ENCODE results near the gene OR52H1. TPM values are rescaled to one million over a fixed set of nuclear protein-coding genes. Genes with fewer than 3 reads are reported as not detected.

Gene OR52H1
- total and polyA plus RNA-seq, 2 of the 8 experiments (the other 6 are each of a cell fraction or from before 2014, with no cell fraction given), result 0.09 TPM; not detected in 1

DNA sequence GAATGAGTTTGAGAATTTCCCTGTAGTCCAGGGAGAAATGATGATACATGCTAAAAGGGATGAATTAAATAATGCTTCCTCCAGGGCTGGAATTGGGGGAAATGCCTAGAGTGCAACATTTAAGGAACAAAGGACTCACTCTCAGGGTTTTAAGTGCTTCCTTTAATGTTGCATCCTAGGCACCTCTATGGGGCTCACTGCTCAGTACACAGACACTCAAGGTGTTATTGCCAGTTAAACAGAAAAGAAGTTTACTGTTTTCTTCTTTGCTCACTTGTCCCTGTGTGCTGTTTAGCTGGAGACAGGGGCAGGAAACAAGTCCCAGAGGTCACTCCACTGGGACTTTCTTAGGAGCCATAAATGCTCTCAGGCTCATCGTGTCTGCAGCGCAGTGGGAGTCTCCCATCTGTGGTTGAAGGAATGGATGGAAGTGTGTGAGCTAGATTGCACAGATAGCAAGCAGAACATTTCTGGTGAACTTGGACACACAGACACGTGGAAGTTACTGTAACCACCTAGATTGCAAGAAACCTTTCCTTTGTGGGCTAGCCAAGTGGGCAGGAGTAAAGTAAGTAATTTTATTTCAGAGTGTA, 8.4 kb upstream of the OR52H1 start:
- Histone ChIP-seq H3K4me3 (ENCODE audit: extremely low read depth in 1 of 4, insufficient read depth in 2 of 4, low read depth in 3 of 4, low read length in 4 of 4) (no peak overlapping the region), H3K4me1 (replicated peaks in 1 of 4; ENCODE audit: control insufficient read depth in 3 of 4, insufficient read depth in 4 of 4, low read length in 3 of 4) (peaks cover 0 to 6% (median 0%) of the 10 kb centered on the region in 4 experiments; a peak in 2 of 7 replicates), H4K5ac (ENCODE audit: insufficient read length, low read depth, low read length) (no peak overlapping the region), H3K9ac (replicated peaks in 1 of 4; ENCODE audit: extremely low read depth in 1 of 4, low read depth in 3 of 4, low read length in 3 of 4) (no peak overlapping the region), H4K20me1 (replicated peaks in 1 of 2; ENCODE audit: control insufficient read depth in 1 of 2, insufficient read depth in 2 of 2, low read length in 2 of 2) (no peaks in the 10 kb centered on the region), H3K56ac (replicated peaks; ENCODE audit: insufficient read length, low read depth, low read length) (no peak overlapping the region), H3K23ac (ENCODE audit: insufficient read length) (no peak overlapping the region), H3K4ac (replicated peaks; ENCODE audit: insufficient read length, low read depth, low read length) (no peak overlapping the region), H2BK12ac (ENCODE audit: low read depth, low read length) (no peak overlapping the region), H3K27ac (ENCODE audit: low read depth, low read length) (no peak overlapping the region), H3K14ac (ENCODE audit: insufficient read length) (no peak overlapping the region), H3K4me2 (ENCODE audit: insufficient read depth in 1 of 2, low read depth in 2 of 2, low read length in 2 of 2) (no peak overlapping the region), H3K79me2 (ENCODE audit: control insufficient read depth in 1 of 2, insufficient read depth in 2 of 2, low read length in 2 of 2) (no peaks in the 10 kb centered on the region), H2BK20ac (ENCODE audit: low read length) (no peak overlapping the region), H4K8ac (ENCODE audit: extremely low read depth, insufficient read depth, low read length) (no peak overlapping the region), H3K9me3 (ENCODE audit: insufficient read depth in 2 of 2, low read depth in 1 of 2, low read length in 1 of 2) (no peaks in the 10 kb centered on the region), H3K79me1 (ENCODE audit: low read depth, low read length) (no peaks in the 10 kb centered on the region), H4K91ac (replicated peaks; ENCODE audit: insufficient read length, low read length) (no peak overlapping the region), H3K18ac (ENCODE audit: extremely low read depth, low read length) (no peak overlapping the region), H2BK5ac (ENCODE audit: low read depth, low read length) (no peak overlapping the region), H2BK120ac (replicated peaks; ENCODE audit: low read depth, low read length) (no peak overlapping the region), H3K23me2 (ENCODE audit: low read depth, low read length) (no peaks in the 10 kb centered on the region), H2BK15ac (ENCODE audit: low read length) (no peak overlapping the region), H3K27me3 (replicated peaks in 1 of 4; ENCODE audit: control insufficient read depth in 3 of 4, extremely low read depth in 1 of 4, insufficient read depth in 3 of 4, low read length in 3 of 4) (no peaks in the 10 kb centered on the region), H2AK5ac (ENCODE audit: low read depth, low read length) (no peak overlapping the region), H3K36me3 (ENCODE audit: control insufficient read depth in 2 of 4, insufficient read depth in 4 of 4, low read length in 3 of 4) (no peaks in the 10 kb centered on the region), H2AFZ (ENCODE audit: low read length) (0 out of 2 replicates have a peak overlapping the region, but pooled peaks have one; percentile 64)
- no peak for TF ChIP-seq CBX8 (IDR thresholded peaks at IDR 0.05; ENCODE audit: borderline replicate concordance, low read depth, low read length)
- WGBS, 2 experiments (ENCODE audit: extremely low coverage in 1 of 2, insufficient coverage in 1 of 2, insufficient read length in 1 of 2, insufficient replicate concordance in 2 of 2, low coverage in 1 of 2, low lambda C conversion rate in 2 of 2, missing lambda C conversion rate in 1 of 2), result 86% methylated on average over 3 of the region's 3 CpGs; no CpG with 5 or more reads in 1 of the 2 experiments
- no peak for FAIRE-seq
- ChIA-PET POLR2A (ENCODE audit: partially characterized antibody) (no interaction called here), CTCF (ENCODE audit: partially characterized antibody) (no interaction called here)
- no peak for DNase-seq (ENCODE audit: low read depth in 1 of 2, low spot score in 2 of 2)

All from H1 (cell line).